ENCODE measurements around the gene INSR.

The INSR gene

DNA sequence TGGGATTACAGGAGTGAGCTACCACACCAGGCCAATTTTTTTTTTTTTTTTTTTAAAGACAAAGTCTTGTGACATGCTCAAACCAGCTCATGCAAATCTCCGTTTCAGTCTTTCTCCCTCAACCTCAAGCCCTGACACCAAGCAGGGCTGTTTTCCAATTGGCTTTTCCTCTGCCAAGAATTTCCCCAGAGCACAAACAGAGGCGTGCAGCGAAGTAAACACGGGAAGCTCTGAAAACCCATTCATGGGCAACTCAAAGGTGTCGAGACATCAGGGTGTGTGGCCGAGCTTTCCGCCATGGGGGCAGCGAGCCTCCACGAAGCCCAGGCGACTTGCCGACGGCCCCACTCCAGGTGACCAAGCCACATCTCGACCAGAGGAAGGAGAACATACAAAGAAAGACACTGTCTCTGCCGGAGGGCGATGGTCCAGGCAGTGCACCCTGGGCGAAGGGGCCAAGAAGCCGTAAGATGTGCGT lies 70.0 kb downstream of the INSR start:
- no peaks in the 10 kb centered on the region for H3K27me3 ChIP-seq
- H3K9me3 ChIP-seq: no peaks in the 10 kb centered on the region
- no peaks in the 10 kb centered on the region for H3K4me1 ChIP-seq
- H3K4me3 ChIP-seq (ENCODE audit: low read depth, low read length): no peak overlapping the region
- no peaks in the 10 kb centered on the region for H3K36me3 ChIP-seq
- DNase-seq: no peak
- TF ChIP-seq, protein P1, sequence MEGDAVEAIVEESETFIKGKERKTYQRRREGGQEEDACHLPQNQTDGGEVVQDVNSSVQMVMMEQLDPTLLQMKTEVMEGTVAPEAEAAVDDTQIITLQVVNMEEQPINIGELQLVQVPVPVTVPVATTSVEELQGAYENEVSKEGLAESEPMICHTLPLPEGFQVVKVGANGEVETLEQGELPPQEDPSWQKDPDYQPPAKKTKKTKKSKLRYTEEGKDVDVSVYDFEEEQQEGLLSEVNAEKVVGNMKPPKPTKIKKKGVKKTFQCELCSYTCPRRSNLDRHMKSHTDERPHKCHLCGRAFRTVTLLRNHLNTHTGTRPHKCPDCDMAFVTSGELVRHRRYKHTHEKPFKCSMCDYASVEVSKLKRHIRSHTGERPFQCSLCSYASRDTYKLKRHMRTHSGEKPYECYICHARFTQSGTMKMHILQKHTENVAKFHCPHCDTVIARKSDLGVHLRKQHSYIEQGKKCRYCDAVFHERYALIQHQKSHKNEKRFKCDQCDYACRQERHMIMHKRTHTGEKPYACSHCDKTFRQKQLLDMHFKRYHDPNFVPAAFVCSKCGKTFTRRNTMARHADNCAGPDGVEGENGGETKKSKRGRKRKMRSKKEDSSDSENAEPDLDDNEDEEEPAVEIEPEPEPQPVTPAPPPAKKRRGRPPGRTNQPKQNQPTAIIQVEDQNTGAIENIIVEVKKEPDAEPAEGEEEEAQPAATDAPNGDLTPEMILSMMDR (IDR thresholded peaks at IDR 0.05; ENCODE audit: low read depth, low read length): no peak

DNA sequence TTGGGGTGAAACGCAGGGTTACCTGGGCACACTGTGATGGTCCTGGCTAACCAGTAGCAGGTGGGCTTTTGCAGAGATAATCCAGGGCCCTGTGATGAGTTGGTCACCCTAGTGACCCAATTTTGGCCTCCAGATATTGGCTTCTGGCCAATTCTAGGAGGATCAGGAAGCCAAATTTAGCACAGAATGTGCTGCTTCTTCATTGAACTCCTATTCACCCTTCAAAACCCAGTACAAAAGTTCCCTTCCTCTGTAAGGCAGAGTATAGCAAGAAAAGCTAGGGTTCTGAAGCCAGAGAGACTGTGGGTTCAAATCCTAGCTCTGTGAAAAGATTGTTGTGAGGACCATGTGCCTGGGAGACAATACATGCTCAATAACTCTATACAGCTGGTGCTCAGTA lies 70.8 kb downstream of the INSR start:
- Histone ChIP-seq H3K4me3 (ENCODE audit: low read depth, low read length) (no peak overlapping the region), H3K4me1 (no peaks in the 10 kb centered on the region), H3K36me3 (no peaks in the 10 kb centered on the region), H3K27me3 (no peaks in the 10 kb centered on the region), H3K9me3 (no peaks in the 10 kb centered on the region)
- no peak for DNase-seq
- TF ChIP-seq, protein P1 (IDR thresholded peaks at IDR 0.05; ENCODE audit: low read depth, low read length): no peak

DNA sequence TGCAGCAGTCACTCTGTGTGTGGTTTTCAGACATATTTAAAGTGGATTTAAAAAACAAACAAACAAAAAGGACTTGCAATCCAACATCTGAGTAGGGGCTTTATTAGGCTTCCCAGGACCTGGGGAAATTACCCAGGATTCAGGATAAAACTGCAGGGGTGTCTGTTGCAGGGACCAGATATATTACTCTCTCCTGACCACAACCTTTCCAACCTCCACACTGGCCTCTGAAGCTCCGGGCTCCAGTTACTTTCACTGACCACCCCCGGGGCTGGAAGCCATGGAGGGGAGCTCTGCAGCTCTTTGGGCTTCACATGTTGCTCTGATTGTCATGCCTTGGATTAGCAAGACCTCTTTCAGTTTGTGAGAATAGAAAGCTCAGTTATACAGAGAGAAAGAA lies 75.2 kb downstream of the INSR start:
- H3K9me3 ChIP-seq: no peaks in the 10 kb centered on the region
- no peaks in the 10 kb centered on the region for H3K27me3 ChIP-seq
- TF ChIP-seq, protein P1 (IDR thresholded peaks at IDR 0.05; ENCODE audit: low read depth, low read length): no peak
- H3K4me3 ChIP-seq (ENCODE audit: low read depth, low read length): no peak overlapping the region
- no peak for DNase-seq
- no peaks in the 10 kb centered on the region for H3K36me3 ChIP-seq
- no peaks in the 10 kb centered on the region for H3K4me1 ChIP-seq

DNA sequence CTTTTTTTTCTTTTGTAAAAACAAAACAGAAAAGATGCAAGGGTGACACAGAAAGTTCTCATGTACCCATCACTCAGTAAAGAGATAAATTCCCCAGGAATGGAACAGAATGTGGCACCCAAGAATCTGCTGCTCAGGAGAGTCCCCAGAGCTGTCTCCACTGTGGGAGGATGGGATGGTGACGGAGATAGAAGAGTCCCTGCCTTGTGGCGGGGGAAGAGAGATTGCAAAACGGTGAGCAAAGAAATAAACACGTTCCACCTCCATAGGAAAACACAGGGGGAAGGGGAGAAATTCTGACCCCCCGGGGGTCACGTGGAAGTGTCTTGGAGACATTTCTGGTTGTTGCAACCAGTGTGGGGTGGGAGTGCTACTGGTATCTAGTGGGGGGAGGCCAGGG lies 76.4 kb downstream of the INSR start:
- H3K4me1 ChIP-seq: no peaks in the 10 kb centered on the region
- TF ChIP-seq, protein P1 (IDR thresholded peaks at IDR 0.05; ENCODE audit: low read depth, low read length): no peak
- H3K9me3 ChIP-seq: no peaks in the 10 kb centered on the region
- DNase-seq: no peak
- no peak overlapping the region for H3K4me3 ChIP-seq (ENCODE audit: low read depth, low read length)
- H3K36me3 ChIP-seq: no peaks in the 10 kb centered on the region
- no peaks in the 10 kb centered on the region for H3K27me3 ChIP-seq

DNA sequence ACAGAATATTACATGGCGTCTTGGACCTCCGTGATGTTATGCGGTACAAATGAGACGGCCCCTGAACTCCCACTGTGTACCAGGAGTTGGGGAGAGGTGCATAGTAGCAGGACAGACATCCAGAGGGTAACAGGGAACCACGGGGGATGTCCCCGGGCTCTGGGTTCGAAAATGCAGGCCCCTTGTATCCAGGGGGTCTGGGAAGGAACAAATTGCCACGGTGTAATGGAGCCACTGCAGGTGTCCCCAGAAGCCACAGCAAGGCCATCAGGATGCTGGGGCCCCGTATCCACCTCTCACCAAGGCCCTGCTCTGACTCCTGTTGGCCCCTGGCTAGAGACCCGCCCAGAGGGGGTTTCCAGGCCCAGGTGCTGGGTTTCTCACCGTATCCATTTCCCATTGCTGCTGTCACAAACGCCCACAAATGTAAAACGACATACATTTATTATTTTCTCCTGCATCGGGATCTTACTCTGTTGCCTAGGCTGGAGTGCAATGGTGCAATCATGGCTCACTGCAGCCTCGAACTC lies 77.8 kb downstream of the INSR start:
- TF ChIP-seq, protein P1 (IDR thresholded peaks at IDR 0.05; ENCODE audit: low read depth, low read length): no peak
- H3K4me1 ChIP-seq: no peaks in the 10 kb centered on the region
- no peak overlapping the region for H3K4me3 ChIP-seq (ENCODE audit: low read depth, low read length)
- DNase-seq: no peak
- H3K36me3 ChIP-seq: no peaks in the 10 kb centered on the region
- no peaks in the 10 kb centered on the region for H3K9me3 ChIP-seq
- H3K27me3 ChIP-seq: no peaks in the 10 kb centered on the region

DNA sequence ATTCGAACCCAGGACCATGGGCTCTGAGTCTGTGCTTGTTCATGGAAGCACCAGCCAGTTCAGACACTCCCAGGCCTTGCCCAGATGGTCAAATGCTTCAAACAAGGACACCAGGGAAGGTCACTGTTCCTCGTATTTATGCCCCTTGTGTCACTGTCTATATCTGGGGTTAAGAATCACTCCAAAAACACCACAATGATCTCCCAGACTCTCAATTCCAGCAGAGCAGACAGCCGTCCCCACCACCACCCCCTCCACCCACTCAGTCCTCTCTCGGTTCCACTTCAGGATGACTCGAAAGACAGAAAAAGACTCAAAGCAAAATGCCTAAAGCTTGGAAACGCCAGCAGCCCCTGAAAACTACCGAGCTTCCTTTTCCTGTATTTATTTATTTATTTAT lies 79.0 kb downstream of the INSR start:
- H3K9me3 ChIP-seq: no peaks in the 10 kb centered on the region
- no peaks in the 10 kb centered on the region for H3K4me1 ChIP-seq
- H3K27me3 ChIP-seq: no peaks in the 10 kb centered on the region
- TF ChIP-seq, protein P1 (IDR thresholded peaks at IDR 0.05; ENCODE audit: low read depth, low read length): no peak
- no peak overlapping the region for H3K4me3 ChIP-seq (ENCODE audit: low read depth, low read length)
- H3K36me3 ChIP-seq: no peaks in the 10 kb centered on the region
- no peak for DNase-seq

All from BE2C (cell line).